ENCODE results near the gene SLC22A31. TPM values are rescaled to one million over a fixed set of nuclear protein-coding genes. Genes with fewer than 3 reads are reported as not detected.
"Not testable (repeated sequence)": the region's sequence is repeated elsewhere in the genome, so short reads cannot be mapped to it uniquely, and the experiment has no call there.

The SLC22A31 gene
- total RNA-seq, 2 donors from 2014 or later = 4.6 TPM; not detected in 1

- Histone ChIP-seq H3K27me3 (replicated peaks; ENCODE audit: insufficient read depth) (no peaks in the 10 kb centered on the region), H3K9me3 (no peaks in the 10 kb centered on the region), H3K27ac (no peak overlapping the region), H3K36me3 (no peaks in the 10 kb centered on the region), H3K4me1 (replicated peaks) (no peaks in the 10 kb centered on the region), H3K4me3 (no peak overlapping the region)
- TF ChIP-seq POLR2A (IDR thresholded peaks at IDR 0.05) = no peak
- peak; percentile 70 for TF ChIP-seq POLR2AphosphoS5 (IDR thresholded peaks at IDR 0.05)
- TF ChIP-seq CTCF (IDR thresholded peaks at IDR 0.05) = peak; percentile 80 to 96 (median 92)
- 26% methylated on average over 13 of the region's 18 CpGs for WGBS
- DNase-seq (ENCODE audit: low spot score) = peak; percentile 65
- intact Hi-C loops (cut with DNase I) = no loop called here
Measured at GRCh38 chr16:89167425-89167941, 32.9 kb downstream of the SLC22A31 start.

DNA sequence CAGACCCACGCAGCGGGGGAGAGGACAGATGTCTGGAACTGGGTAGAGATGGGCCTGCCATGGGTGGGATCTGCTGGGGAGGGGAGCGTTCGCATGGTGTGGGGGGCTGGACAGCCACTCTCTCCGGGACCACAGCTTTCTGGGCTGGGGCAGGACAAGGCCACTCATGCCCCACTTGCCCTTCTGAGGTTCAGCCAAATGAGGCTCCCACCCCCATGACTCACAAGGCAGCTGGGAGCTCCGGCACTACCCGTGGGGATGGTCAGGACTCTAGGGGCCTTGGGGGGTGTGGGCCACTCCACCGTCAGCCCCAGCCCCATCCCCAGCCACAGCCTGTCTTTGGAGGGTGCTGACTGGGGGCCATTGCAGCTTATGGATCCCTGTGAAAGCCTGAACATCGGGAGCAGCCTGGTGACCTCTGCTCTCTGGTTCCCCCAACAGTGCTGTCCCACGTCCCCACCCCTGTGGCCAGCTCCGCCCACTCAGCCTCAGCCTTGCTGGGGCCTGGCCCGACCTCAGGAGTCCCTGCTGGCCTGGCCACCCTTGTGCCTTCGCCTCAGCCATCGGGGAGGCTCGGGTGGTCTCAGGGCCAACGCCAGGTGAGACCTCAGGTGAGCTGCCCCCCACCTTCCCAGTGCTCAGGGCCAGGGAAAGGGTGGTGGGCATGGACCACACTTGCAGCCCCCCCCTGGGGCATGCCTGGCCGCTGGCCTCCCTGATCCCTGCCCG, 33.5 kb downstream of the SLC22A31 start:
- 75% methylated on average over 18 of the region's 18 CpGs for WGBS
- no peaks in the 10 kb centered on the region for H3K4me1 ChIP-seq (replicated peaks)
- no peak overlapping the region for H3K27ac ChIP-seq
- no peaks in the 10 kb centered on the region for H3K36me3 ChIP-seq
- H3K27me3 ChIP-seq (replicated peaks; ENCODE audit: insufficient read depth) = no peaks in the 10 kb centered on the region
- intact Hi-C loops (cut with DNase I) = no loop called here
- no peaks in the 10 kb centered on the region for H3K9me3 ChIP-seq
- no peak for DNase-seq (ENCODE audit: low spot score)
- TF ChIP-seq CTCF (IDR thresholded peaks at IDR 0.05) = no peak
- no peak for TF ChIP-seq POLR2AphosphoS5 (IDR thresholded peaks at IDR 0.05)
- no peak for TF ChIP-seq POLR2A (IDR thresholded peaks at IDR 0.05)
- H3K4me3 ChIP-seq = no peak overlapping the region

- intact Hi-C loops (cut with DNase I); H3K36me3 ChIP-seq; H3K27me3 ChIP-seq (replicated peaks; ENCODE audit: insufficient read depth); H3K27ac ChIP-seq; H3K4me3 ChIP-seq; H3K4me1 ChIP-seq (replicated peaks); H3K9me3 ChIP-seq; DNase-seq (ENCODE audit: low spot score): not testable (repeated sequence)
- 77% methylated on average over 10 of the region's 10 CpGs for WGBS
Measured at GRCh38 chr16:89165681-89165979, 34.7 kb downstream of the SLC22A31 start.

DNA sequence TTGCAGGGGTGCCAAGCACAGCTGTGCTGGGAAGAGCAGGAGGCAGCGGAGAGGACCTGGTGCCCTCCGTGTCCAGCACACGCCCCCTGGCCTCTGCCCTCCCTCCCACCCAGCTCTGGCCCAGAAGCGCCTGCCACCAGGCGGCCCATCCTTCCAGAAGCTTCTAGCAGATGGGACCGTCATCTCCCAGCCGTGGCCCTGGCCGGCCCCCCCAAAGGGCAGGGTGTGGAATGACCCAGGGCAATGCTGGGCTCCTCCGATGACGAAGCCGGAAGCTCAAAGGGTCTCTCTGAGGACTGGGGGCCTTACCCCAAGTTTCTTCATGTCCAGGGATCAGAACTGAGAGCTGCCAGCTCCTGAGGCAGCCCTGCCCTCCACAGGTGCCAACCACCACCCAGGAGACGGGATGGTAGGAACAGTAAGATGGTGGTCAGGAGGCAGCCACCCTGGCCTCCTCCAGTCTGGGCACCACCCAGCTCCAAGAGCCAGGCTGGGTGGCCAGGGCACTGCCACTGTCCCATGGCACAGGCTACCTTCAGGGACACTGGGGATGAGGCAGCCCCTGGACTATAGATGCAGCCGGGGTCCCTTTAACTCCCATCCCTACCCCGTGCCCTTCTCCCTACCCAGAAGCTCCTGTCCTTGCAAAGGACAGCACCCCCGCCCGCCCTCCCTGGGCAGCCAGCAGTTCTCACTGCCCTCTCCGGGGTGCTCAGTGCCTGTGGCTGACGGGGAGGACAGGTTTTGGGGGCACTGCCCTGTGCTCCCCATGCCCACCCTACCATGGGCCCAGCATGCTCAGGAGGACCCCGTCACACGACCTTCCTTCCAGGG, 35.3 kb downstream of the SLC22A31 start:
- WGBS = 78% methylated on average over 20 of the region's 20 CpGs
- no peaks in the 10 kb centered on the region for H3K27me3 ChIP-seq (replicated peaks; ENCODE audit: insufficient read depth)

More for the DNA sequence above, 35.3 kb downstream of the SLC22A31 start:
- Histone ChIP-seq H3K4me3 (no peak overlapping the region), H3K27ac (no peak overlapping the region), H3K36me3 (no peaks in the 10 kb centered on the region), H3K9me3 (no peaks in the 10 kb centered on the region), H3K4me1 (replicated peaks) (no peaks in the 10 kb centered on the region)
- intact Hi-C loops (cut with DNase I) = no loop called here
- TF ChIP-seq POLR2AphosphoS5 (IDR thresholded peaks at IDR 0.05) (no peak), POLR2A (IDR thresholded peaks at IDR 0.05) (no peak), CTCF (IDR thresholded peaks at IDR 0.05) (no peak)
- DNase-seq (ENCODE audit: low spot score) = no peak
